ENCODE measurements around the gene FUT9.

DNA sequence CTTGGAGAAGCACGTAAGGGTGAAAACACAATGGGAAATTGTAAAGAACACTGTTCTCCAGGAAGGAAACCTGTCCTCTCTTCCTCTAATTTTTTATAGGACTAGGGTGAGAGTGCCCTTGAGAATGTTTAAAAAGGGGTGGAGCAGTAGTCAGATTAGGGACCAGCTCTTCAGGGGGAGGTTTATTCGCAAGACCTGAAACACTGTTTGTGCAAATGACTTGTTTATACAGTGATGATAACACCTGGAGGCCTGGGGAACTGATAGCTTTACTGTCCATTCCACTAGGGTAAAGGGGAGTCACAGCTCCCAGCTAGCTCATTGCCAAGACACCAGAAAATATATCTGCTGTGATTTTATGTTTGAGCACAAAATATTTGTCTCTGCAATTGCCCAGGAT lies 8.1 kb upstream of the FUT9 start:
- TF ChIP-seq SRF (IDR thresholded peaks at IDR 0.05; ENCODE audit: low read depth, low read length) = no peak
- TF ChIP-seq, protein P1, sequence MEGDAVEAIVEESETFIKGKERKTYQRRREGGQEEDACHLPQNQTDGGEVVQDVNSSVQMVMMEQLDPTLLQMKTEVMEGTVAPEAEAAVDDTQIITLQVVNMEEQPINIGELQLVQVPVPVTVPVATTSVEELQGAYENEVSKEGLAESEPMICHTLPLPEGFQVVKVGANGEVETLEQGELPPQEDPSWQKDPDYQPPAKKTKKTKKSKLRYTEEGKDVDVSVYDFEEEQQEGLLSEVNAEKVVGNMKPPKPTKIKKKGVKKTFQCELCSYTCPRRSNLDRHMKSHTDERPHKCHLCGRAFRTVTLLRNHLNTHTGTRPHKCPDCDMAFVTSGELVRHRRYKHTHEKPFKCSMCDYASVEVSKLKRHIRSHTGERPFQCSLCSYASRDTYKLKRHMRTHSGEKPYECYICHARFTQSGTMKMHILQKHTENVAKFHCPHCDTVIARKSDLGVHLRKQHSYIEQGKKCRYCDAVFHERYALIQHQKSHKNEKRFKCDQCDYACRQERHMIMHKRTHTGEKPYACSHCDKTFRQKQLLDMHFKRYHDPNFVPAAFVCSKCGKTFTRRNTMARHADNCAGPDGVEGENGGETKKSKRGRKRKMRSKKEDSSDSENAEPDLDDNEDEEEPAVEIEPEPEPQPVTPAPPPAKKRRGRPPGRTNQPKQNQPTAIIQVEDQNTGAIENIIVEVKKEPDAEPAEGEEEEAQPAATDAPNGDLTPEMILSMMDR (IDR thresholded peaks at IDR 0.05; ENCODE audit: control extremely low read depth in 1 of 3, insufficient read depth in 1 of 3, low read depth in 1 of 3, low read length in 3 of 3) = no peak
- TF ChIP-seq, protein P2, sequence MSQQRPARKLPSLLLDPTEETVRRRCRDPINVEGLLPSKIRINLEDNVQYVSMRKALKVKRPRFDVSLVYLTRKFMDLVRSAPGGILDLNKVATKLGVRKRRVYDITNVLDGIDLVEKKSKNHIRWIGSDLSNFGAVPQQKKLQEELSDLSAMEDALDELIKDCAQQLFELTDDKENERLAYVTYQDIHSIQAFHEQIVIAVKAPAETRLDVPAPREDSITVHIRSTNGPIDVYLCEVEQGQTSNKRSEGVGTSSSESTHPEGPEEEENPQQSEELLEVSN (IDR thresholded peaks at IDR 0.05) = no peak
- no peak for TF ChIP-seq GTF2F1 (IDR thresholded peaks at IDR 0.05; ENCODE audit: borderline replicate concordance, low read depth, low read length)
- TF ChIP-seq RAD21 (IDR thresholded peaks at IDR 0.05 in 1 of 2, conservative IDR thresholded peaks at IDR 0.05 in 1 of 2; ENCODE audit: low read depth in 2 of 2, low read length in 2 of 2) = no peak
